NCI-H1694 treated with DMSO at 0.1 percent for 48 hours (cell line): ENCODE results near the gene RNF213.
"Not testable (repeated sequence)": the region's sequence is repeated elsewhere in the genome, so short reads cannot be mapped to it uniquely, and the experiment has no call there.

Experiments used
- DNase-seq: peaks from one replicate; lab custom pipeline; 2025; lab: John Stamatoyannopoulos, UW

The RNF213 gene

GRCh38 chr17:80395402-80396151 is 134.9 kb downstream of the RNF213 start:
- no peak for DNase-seq

DNA sequence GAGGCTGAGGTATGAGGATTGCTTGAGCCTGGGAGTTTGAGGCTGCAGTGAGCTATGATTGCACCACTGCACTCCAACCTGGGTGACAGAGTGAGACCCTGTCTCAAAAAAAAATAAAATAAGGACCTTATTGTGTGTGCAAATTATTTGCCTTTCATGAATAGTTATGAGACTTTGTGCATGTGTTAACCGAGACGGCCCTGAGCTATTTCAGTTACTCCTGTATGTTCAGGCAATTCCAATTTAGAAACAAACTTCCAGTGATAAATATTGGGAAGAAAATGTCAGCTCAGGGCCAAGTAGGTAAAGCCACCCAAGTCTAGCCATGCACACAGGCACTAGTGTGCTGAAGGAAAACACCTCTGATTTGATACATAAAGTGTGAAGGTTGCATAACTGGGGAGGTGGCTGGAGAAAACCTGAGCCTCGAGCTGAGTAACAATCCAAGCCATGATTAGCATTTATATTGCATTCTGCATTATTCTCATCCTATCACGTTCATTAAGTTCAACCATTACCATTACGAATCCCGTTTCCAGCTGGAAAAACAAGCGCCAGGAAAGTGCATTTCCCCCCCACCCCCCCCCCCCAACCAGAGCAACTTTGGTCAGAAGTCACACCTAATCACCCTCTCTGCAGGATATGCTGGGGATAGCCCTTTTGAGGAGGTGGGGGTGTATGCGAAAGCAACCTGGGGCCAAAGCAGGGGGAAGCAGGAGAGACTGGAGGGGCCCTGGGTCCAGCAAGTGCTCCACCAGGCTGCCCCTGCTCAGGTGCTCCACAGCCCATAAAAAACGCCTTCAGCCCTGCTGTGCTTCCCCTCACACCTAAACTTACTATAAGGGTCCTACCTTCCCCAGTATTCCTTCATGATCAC is 135.7 kb downstream of the RNF213 start:
- no peak for DNase-seq

GRCh38 chr17:80397034-80397387 is 136.4 kb downstream of the RNF213 start:
- no peak for DNase-seq

DNA sequence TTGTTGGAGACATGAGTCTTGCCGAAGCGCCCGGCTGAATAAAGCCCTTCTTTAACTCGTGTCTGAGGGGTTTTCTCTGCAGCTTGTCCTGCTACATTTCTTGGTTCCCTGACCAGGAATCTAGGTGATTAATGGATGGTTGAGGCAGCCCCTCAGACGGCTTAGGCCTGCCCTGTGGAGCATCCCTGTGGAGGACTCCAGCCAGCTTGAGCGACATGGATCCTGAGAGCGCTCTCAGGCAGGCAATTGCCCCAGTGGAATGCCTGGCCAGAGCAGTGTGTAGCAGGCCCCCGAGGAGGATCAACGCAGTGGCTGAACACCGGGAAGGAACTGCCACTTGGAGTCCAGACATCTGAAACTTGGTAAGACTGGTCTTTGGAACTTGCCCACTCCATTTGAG is 137.0 kb downstream of the RNF213 start:
- no peak for DNase-seq

- DNase-seq, result not testable (repeated sequence)
These were observed 140.4 kb downstream of the RNF213 start for GRCh38 chr17:80401086-80401485.

DNA sequence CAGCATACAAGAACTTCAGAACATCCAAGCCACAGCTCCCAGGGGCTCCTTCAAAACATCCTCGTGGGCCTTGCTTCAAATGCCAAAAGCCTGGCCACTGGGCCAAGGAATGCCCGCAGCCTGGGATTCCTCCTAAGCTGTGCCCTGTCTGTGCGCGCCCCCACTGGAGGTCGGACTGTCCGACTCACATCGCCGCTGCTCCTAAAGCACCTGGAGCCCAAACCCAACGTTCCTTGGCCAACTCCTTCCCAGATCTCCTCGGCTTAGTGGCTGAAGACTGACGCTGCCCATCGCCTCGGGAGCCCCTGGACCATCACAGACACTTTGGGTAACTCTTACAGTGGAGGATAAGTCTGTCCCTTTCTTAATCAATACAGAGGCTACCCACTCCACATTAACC is 141.4 kb downstream of the RNF213 start:
- DNase-seq, result not testable (repeated sequence)

DNA sequence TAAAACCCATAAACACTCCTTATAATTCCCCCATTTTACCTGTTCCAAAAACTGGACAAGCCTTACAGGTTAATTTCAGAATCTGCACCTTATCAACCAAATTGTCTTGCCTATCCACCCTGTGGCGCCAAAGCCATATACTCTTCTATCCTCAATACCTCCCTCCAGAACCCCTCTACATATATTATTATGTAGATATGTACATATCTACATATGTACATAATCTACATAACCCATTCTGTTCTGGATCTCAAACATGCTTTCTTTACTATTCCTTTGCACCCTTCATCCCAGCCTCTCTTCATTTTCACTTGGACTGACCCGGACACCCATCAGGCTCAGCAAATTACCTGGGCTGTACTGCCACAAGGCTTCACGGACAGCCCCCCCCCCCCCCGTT is 142.3 kb downstream of the RNF213 start:
- DNase-seq, result no peak

DNA sequence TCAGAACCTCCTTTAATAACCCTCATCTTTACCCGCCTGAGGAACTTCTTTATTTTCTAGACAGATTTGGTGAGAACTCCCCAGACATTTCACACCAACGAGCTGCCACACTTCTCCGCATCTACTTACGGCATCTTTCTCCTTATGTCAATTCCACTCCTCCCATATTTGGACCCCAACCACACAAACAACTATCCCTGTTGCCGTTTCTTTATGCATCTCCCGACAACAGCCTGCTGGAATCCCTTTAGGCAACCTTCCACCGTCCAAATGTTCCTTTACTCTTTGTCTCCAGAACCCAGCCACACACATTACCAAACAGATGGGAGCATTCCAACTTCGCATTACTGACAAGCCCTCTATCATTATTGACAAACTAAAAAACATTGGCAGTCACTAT is 145.5 kb downstream of the RNF213 start:
- DNase-seq, result no peak

- not testable (repeated sequence) for DNase-seq
These were observed 147.3 kb downstream of the RNF213 start for GRCh38 chr17:80407917-80408316.

DNA sequence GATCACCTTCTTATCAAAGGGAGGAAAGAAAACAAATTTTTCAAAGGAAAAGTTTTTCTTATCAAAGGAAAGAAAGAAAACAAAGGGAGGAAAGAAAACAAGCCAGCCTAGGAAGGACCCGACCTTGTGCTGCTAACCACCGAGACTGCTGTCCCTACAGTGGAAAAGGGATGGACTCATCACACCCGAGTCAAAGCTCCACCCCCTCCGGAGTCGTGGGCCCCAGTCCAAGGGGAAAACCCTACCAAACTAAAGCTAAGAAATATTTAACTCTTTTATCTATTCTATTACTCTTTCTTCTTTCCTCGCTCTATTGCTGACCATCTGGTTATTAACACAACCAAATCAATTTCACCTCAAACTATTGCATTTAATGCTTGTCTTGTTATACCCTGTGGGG is 148.2 kb downstream of the RNF213 start:
- DNase-seq, result no peak

- no peak for DNase-seq
These were observed 149.0 kb downstream of the RNF213 start for GRCh38 chr17:80409626-80410025.

DNA sequence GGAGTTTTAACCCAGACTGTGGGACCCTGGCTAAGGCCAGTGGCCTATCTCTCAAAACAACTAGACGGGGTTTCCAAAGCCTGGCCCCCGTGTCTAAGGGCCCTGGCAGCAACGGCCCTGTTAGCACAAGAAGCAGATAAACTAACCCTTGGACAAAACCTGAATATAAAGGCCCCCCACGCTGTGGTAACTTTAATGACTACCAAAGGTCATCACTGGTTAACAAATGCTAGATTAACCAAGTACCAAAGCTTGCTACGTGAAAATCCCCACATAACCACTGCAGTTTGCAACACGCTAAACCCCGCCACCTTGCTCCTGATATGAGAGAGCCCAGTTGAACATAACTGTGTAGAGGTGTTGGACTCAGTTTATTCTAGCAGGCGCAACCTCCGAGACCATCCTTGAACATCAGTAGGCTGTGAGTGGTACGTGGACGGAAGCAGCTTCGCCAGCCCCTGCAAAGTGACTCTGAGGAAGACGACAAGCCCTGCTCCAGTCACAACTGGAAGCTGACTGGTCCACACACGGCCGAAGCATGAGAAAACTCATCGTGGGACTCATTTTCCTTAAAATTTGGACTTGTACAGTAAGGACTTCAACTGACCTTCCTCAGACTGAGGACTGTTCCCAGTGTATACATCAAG is 149.9 kb downstream of the RNF213 start:
- DNase-seq, result not testable (repeated sequence)

DNA sequence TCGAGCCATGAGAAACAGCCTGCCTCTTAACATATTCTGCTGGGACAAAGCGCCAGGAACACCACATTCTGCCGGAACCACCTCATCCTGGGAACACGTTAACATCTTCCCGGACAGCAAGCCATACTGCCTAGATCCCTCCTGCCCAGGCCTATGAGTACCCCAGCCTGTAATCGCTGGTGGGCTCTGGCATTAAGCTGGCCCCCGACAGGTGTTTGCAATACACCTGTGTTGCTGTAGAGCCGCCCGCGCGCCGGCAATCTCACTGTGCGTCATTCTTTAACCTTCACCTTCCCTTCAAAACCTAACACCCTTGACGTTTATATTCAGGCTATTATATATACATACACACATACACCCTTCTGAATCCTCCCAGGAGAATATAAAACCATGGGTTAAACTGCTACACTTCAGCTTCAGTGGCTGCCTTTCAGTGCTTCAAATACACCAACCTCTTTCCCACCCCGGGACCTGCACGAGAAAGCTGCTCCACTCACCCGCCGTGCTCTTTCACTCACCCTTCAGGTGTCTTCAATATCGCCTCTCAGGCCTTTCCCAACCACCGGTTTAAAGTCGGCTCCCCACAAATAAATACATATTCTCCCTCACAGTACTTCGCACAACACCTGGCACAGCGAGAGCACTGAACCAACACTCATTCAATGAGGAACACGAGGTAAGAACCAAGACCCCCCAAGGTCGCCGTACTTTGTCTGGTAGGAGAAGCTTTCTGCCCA is 153.3 kb downstream of the RNF213 start:
- no peak for DNase-seq

- no peak for DNase-seq
These were observed 153.8 kb downstream of the RNF213 start for GRCh38 chr17:80414508-80414802.

DNA sequence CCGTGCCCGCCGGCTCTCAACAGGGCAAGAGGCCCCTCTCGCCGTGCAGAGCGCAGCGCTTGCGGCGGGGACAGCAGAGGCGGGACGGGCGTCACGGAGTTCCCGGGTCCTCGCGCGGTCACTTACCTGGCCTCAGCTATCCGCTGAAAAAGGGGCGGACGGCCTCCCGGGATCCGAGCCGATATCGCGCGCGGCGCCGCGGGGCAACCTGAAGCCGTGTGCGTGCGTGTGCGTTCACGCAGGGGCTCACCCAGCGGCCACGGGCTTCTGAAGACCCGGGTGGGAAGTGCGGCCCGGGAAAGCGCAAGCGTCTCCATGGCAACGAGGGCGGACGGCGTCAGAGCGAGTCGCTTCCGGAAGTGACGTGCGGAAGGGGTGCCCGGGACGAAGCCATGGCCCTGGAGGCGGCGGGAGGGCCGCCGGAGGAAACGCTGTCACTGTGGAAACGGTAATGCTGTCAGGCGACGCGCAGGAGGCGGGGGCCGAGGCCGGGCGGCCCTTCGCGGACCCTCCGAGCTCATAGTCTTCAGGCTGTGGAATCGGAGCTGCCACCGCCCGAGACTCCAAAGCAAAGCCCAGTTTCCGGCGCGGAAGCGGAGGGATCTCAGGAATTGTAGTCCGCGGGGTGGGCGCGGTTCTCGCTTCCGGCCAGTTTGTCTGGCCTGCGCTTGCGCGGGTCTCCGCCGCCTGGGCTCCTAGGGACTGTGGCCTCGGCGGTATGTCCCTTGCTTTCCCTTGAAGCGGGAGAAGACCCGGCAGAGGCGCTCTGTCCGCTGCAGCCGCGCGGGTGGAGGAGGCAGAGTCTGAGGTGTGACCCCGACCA is 154.4 kb downstream of the RNF213 start, which contains the start of gene ENDOV:
Gene ENDOV, plus strand, starts transcription at position 365 of the 823 bp plus-strand sequence. Its CDS starts 28 bp downstream, at position 393.
- DNase-seq, result peak; percentile 78

DNA sequence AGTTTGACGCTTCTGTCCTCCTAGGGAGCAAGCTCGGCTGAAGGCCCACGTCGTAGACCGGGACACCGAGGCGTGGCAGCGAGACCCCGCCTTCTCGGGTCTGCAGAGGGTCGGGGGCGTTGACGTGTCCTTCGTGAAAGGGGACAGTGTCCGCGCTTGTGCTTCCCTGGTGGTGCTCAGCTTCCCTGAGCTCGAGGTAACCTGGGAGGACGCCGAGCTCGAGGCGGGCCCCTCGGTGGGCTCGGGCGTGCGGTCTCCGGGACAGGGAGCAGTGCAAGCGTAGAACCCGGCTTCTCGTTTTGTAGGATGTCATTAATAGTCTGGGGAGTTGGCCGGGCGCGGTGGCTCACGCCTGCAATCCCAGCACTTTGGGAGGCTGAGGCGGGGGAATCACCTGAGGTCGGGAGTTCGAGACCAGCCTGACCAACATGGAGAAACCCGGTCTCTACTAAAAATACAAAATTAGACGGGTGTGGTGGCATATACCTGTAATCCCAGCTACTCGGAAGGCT is 155.0 kb downstream of the RNF213 start:
- no peak for DNase-seq

GRCh38 chr17:80416260-80416939 is 155.7 kb downstream of the RNF213 start:
- DNase-seq, result no peak

GRCh38 chr17:80416940-80417293 is 156.3 kb downstream of the RNF213 start:
- DNase-seq, result no peak

- no peak for DNase-seq
These were observed 157.9 kb downstream of the RNF213 start for GRCh38 chr17:80418589-80418988.

GRCh38 chr17:80419255-80419654 is 158.6 kb downstream of the RNF213 start:
- no peak for DNase-seq
